NAMALWA (cell line): ENCODE results near the gene PAMR1.
"Not testable (repeated sequence)": the region's sequence is repeated elsewhere in the genome, so short reads cannot be mapped to it uniquely, and the experiment has no call there.

Source experiments
- DNase-seq: peaks from one replicate; pipeline ENCODE4 v3.0.0-alpha.2; 2015; ENCODE audit warnings: low spot score

Gene PAMR1

DNA sequence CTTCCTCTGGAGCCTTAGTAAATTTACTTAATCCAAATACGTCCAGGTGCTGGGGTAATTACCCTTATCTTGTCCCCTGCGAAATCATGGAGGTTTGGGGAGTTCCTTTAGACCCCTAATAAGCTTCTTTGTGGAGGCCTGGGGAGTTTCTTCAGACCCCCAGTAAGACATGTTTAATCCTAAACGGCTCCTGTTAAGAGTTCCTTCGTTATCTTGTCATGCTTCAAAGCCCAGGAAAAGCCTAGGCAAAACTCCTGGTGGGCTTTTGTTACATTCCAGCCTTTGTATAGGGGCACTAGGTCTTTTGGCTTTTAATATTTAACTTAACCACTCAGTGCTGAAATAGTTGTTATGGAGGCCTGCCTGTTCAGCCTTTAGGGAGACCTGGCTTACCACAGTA lies 18.1 kb upstream of the PAMR1 start:
- no peak for DNase-seq

DNA sequence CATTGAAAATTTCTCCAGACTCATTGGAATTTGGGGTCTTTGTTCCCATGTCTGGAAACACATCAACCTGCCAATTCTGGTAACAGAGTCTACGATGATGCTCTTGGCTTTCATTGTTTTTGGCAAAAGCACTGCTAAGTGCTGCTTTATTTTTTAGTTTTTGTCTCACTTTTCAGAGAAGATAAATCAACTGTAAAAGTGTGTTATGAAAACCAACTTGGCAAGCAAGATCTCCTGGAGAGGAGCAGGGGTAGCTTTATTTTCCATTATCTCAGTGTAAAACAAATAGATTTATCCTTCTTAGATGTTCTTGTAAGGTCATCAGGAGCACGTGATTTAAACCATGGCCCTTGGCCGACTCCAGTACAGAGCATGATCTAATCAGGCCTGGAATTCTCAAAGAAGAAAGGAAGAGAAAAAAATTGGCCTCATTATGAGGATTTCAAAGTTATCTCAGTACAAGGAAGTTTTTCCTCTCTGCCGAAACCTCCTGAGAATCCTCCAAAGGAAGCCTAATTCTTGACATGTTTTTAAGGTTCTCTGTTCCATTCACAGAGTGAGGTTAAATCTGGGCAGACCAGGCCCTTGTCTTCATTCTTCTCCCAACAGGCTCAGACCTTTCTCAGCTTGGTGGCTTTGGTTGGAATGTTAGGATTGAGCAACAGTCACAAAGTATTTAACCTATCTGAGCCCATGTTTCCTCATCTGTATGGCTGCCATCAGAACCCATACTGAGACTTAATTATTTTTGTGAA lies 16.4 kb upstream of the PAMR1 start:
- no peak for DNase-seq

DNA sequence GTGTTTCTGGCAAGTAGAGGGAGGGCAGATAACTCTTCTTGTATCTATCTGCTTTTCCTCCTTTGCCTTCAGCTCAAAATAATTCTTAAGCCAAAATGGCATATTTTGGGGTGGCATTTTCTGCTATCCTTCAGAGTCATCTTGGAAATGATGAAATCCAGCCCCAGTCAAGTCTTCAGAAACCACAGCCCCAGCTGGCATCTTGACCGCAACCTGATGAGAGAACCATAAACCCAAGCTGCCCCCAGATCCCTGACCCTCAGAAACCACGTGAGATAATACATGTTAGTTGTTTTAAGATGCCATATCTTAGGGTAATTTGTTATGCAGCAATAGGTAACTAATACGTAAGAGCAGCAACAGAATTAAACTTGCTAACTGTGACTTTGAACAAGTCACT lies 15.1 kb upstream of the PAMR1 start:
- DNase-seq, result no peak

DNA sequence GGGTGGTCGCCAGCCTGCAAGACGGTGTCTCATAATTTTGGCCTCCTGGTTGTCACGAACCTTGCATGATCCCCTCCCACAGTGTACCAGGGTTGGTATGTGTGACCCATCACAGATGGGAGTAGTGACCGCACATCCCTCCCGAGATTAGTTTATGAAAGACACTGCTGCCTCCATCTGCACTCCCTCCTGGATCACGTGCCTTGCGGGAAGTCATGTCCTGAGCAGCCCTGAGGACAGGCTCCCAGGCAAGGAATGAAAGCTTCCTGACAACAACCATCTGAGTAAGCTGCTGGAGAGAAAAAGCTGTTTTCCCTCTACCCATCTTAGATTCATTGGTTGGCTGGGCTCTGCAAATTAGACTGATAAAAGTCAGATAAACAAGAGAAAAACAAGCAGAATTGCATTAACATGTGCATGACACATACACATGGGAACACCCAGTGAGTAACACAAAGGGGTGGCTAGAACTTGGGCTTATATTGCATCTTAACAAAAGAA lies 14.4 kb upstream of the PAMR1 start:
- DNase-seq, result no peak

DNA sequence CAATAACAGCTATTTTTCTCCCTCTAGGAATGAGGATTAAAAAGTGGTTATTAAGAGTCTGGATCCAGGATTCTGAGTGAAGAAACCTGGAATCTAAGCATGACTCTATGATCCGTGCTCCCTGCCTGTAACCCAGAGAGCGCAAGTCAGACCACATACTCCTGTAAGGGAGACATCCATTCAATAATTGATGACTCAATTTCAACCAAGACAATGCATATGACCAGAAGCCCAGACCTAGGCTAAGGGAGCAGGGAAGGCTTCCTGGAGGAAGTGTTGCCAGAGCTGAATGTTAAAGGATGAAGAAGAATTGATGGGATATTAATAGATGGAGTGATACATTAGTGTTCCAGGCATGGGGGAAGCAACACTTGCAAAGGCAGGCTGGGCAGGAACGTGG lies 13.8 kb upstream of the PAMR1 start:
- DNase-seq, result no peak

DNA sequence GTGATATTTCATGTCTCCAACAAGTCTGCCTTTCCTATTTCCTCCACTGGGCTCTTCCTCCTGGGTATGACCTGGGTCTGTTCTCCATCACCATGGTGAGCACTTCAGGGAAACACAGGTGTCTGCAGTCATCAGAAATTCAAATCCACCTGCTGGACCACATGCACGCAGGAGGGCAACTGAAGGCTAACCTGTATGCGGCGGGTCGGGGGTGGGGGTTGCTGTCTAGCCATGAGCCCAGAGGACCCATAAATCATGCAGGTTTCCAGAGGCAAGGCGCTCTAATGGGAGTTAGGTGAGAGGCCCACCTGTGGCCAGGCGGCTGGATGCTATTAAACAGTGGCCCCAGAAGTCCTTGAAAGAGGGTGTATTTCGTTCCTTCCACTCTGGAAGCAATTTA lies 11.1 kb upstream of the PAMR1 start:
- DNase-seq, result no peak

DNA sequence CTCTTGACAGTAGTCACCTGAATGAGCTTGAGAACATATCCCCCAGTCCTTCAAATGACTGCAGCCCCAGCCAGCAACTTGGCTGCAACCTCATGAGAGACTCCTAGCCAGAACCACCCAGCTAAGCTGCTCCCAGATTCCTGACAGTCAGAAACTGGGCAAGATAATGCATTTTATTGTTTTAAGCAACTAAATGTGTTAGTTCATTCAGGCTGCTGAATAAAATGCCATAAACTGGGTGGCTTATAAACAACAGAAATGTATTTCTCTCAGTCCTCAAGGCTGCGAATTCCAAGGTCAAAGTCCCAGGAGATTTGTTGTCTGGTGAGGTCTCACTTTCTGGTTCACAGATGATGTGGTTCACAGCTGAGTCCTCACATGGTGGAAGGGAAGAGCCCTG lies 5.8 kb upstream of the PAMR1 start:
- DNase-seq, result no peak

DNA sequence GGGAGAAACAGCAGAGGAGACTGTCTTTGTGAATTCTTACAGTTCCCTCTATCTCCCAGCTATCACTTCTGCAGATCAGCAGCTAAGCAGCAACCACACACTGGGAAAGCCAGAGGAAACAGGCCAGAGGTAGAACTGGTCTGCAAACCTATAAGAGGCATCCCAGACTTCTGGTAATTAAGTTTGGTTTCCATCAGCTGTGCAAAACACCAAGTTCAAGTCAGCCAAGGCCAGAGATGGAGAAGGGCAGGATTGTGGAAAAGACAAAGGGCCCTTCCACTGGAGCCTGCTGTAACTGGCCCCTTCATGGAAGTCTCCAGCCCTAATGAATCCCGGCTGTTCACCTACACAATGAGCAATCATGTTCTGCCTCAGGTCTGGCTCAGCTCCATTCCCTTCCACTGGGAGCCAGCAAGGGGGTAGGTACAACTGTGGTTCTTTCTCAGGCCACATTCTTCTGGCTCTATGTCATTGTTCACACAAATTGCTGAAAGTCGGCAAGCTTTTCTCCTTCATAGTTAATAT lies 4.6 kb upstream of the PAMR1 start:
- DNase-seq, result no peak

DNA sequence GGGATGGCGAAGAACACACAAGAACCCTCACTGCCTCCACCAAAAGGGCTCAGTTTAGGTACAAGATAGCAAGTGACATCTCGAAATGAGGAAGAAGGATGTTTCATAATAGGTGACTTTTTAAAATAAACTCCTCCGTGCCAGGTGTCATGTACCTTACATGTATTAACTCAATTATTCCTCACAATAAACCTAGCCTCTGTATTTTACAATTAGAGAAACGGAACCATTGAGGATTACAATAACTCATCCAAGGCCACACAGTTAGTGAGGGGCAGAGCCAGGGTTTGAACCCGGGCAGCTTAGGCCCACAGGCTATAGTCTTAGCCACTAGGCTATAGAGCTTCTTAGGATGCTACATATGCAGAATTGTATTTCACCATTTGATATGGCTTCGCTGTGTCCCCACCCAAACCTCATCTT lies 965 bp upstream of the PAMR1 start:
- DNase-seq, result no peak

DNA sequence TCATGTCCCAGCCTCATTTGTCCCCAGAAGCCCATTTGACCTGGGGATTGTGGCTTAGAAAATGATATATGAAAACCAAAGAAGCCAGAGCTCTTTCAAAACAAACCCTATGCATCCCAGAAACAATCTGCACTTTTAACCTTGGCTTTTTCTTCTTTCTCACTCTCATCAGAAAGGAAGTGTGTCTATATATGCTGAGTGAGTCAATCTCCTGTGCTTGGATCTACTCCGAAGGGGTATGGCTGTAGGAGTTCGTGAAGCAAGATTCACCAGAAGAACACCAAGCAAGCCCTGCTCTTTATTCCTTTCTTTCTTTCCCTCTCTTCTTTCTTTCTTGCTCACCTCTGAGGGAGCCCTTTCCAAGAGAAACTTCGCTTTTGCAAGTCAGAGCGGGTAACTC lies 636 bp downstream of the PAMR1 start:
- DNase-seq, result no peak

DNA sequence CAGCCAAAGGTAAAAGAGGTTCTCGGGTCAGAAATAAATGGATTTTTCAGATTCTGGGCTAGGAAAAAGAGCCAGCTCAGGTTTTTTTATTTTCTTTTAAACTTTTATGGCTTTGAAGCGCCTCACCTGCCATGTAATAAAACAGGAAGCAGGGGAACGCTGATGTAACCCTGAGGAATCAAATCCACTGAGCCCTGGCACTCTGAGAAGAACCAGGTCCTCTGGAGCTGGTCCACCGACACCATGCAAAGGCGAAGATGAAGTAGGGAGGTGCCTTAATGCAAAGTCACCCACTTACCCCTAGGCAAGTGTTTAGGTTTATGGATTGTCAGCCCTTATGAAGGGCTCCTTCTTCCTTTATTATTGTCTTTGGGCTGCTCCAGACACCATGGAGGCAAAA lies 1.6 kb downstream of the PAMR1 start:
- no peak for DNase-seq

DNA sequence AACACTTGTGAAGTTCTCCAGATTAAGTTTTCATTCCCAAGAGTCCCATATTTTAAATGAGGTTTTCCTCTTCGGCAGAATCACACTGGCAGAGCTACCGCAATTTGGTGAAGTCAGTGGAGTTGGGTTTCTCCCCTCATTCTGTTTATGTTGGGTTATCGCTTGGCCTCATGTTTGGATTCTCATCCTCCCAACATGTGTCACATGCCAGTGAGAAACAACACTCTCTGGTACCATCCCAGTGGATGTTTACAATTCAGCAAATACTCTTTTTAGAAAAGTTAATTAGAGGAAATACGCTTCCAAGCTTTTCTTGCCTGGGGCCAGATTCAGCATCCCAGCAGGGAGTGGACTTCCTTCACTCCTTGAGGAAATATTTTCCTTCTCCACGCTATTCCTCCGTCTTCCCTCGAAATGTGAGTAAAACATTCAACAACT lies 2.1 kb downstream of the PAMR1 start:
- DNase-seq, result no peak

DNA sequence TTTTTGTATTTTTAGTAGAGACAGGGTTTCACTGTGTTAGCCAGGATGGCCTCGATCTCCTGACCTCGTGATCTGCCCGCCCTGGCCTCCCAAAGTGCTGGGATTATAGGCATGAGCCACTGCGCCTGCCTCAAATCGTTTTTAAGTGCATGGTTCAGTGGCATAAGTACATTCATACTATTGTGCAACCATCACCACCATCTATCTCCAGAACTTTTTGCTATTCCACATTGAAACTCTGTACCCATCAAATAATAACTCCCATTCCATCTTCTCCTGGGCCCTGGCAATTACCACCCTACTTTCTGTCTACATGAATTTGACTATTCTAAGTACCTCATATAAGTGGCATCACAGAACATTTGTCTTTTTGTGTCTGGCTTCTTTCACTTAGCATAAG lies 3.3 kb downstream of the PAMR1 start:
- not testable (repeated sequence) for DNase-seq

DNA sequence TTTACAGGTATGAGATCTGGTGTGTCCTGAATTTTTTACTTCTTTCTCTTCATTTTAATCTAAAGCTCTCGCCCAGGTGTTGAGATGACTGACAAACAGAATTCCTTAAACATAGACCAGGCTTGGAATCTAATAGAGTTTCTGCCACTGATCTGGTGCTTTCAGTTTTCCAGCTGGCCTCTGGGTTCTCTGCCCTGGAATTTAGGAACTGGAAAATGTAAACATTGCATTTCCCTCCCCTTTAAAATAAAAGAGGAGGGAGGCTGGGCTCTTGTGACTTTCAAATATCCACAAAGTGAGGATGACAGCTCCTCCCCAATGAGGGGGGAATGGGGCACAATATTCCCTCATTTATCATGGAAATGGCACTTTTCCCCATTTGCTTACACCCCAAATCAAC lies 5.0 kb downstream of the PAMR1 start:
- no peak for DNase-seq

DNA sequence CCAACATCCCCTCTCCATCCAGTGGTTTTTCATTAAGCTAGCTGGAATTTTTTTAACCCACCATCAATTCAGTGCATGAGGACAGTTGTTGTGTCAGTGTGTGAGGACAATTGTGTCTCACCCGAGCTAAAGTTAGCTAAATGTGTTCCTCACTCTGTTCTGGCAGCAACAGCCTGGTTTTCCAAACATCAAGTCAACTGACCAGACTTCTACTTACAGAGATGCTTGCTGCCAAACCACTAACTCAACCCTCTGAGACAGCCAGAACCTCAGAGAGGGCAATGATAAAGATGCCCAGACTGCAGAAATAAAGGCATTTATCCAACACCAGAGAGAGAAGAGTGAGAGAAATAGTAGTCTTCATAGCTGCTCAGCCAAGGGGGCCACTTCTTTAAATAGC lies 6.7 kb downstream of the PAMR1 start:
- no peak for DNase-seq

DNA sequence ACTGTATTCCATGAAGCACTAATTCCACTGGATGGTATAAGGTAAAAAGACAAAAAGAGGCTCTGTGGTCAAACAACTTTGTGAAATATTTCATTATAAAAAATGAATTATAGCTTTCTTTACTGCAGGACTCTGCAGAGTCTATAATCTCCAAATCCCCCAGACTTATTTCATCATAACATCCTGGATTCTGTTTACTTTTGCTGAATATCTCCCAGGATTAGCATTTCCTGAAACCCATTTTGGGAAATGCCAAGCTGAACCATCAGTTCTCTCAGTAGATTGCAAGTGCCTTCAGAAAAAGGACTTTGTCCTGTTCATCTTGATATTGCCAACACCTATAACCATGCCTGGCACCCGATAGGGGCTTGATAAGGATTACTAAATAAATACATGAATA lies 7.9 kb downstream of the PAMR1 start:
- DNase-seq, result no peak

DNA sequence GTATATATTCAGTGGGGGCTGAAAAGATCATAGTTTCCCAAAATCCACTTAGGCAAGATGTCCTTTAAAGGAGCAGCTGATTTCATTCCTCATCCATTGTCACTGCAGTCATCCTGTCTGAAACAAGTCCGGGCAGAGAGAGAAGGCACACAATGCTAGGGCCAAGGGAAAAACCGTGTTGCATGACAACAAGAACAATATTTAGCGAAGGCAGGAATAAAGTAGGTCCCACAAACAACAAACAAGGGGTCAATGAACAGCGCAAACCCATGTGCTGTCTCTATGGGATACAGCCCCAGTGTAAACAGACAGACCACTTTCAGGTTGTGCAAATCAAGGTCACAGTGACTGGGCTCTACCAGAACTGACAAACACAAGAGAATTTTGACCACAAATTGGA lies 9.0 kb downstream of the PAMR1 start:
- no peak for DNase-seq

DNA sequence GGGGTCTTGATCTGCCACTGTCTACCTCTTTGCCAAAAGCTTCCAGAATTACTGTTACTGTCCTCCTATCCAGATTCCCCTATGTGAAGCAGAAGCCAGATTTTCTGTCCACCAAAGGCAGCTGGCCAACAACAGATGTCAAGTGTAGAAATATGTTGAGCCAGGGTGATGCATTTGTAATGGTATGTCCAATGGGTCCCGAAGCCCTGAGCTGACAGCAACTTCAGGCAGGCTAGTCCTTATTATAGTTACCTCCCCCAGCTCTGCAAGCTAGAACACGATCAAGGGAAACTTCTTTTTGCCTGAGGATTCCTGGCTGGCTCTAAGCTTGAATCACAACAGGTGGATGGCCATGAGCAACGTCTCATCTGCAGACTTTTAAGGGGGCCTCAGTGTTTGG lies 10.2 kb downstream of the PAMR1 start:
- no peak for DNase-seq

DNA sequence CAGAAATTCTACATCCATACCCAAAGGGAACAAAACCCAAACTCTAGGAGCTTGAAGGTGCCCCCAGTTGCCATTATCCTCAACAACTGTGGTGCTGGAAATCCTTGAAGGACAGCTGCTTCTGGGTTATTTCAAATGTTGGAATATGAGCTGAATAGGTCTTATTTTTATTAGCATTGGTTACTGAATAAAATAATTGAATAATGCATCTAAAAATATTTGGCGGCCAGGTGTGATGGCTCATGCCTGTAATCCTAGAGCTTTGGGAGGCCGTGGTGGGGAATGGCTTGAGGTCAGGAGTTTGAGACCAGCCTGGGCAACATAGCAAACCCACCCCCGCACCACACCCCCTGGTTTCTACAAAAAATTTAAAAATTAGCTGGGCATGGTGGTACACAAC lies 10.9 kb downstream of the PAMR1 start:
- DNase-seq, result no peak

DNA sequence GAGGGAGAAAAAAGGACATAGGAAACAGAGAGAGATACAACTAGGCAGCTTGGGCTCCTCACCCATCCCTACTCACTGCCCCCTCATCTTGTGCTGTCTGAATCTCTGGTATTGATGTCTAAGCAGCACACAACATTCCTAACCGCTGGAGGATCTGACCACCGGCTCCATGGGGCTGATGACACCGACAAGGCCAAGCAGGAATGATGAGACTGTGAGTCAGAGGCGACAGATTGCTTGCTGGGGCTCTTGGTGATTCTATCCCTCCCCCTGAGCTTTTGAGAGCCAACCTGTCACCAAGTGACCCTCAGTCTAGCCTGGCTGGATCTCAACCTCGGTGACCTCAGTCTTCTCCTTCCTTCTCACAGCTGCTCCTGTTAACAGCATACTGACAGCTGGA lies 13.8 kb downstream of the PAMR1 start:
- DNase-seq, result no peak

DNA sequence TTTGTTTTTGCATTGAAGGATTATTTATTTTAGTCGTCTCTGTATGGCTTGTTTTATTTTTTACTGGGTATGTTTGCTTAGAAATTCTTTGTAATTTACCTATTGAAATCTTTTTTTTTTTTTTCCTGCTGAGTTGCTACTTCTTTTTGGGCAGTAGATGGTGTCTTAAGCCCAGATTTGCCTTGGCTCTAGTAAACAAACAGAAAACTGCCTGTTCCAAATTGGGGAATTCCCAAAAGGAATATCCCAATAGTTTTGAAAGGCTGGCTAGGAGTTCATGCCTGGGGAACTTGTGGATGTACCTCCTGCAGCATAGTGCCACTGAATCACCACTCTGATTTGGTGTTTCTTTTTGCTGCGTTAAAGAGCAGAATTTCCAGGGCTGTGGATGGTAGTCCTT lies 17.7 kb downstream of the PAMR1 start:
- no peak for DNase-seq

DNA sequence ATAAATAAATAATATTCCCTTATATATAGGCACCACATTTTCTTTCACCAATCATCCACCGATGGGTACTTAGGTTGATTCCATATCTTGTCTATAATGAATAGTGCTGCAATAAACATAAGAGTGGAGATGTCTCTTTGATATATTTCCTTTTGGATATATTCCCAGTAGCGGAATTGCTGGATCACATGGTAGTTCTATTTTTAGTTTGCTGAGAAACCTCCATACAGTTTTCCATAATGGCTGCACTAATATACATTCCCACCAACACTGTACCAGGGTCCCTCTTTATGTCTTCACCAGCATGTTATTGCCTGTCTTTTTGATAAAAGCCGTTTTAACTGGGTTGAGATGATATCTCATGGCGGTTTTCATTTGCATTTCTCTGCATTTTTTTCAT lies 23.6 kb downstream of the PAMR1 start:
- no peak for DNase-seq

DNA sequence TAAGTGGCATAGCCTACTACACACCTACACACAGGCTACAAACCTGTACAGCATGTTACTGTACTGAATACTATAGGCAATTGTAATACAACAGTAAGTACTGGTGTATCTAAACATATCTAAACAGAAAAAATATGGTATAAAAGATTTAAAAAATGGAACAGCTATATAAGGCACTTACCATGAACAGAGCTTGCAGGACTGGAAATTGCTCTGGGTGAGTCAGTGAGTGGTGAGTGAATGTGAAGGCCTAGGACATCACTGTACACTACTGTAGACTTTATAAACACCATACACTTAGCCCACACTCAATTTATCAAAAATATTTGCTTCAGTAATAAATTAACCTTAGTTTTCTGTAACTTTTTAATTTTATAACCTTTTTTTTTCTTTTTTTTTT lies 24.7 kb downstream of the PAMR1 start:
- DNase-seq, result no peak

DNA sequence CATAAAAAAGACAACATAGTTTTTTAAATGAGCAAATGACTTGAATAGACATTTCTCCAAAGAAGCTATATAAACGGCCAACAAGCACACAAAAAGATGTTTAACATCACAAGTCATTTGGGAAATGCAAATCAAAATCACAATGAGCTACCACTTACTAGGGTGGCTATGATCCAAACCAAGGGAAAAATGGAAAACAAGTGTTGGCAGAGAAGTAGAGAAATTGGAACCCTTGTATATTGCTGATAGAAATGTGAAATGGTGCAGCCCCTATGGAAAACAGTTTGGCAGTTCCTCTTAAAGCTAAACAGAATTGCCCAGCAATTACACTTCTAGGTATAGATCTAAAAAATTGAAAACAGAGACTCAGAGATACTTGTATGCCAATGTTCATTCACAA lies 29.0 kb downstream of the PAMR1 start:
- DNase-seq, result no peak
